GM18519 (cell line): ENCODE measurements around the gene SLC1A2.
A peak's percentile ranks its signal among the peaks of the same experiment; 100 is the strongest.

Experiments
- ATAC-seq: cut with Tn5 transposase; IDR thresholded peaks from one replicate; pipeline ENCODE4 v1.9.1; 2021; ENCODE audit warnings: mild to moderate bottlenecking, moderate library complexity; ENCODE audit not compliant: unreplicated experiment, low FRiP score

The SLC1A2 gene

DNA sequence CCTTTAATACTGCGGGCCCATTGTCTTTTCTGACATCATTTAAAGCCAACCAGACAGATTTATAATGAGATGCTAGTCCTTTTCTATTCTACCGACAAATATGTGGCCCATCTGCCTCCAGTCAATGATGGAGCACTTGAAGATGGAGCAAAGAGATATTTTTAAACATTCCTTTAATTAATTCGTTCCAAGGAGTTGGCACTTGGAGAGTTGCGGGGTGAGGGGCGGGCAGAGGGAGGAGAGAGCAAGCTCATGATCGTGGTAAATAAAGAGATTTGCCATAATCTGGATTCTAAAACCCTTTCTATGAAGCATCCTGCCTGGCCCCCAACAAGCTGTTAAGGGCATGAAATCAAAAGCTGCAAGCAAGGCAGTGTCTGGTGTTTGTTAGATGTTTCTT, 5.0 kb downstream of the SLC1A2 start:
- ATAC-seq = no peak

- ATAC-seq = no peak
These were observed 5.8 kb downstream of the SLC1A2 start for GRCh38 chr11:35413598-35413997.

GRCh38 chr11:35412285-35412684, 7.1 kb downstream of the SLC1A2 start:
- no peak for ATAC-seq

GRCh38 chr11:35407041-35407440, 12.3 kb downstream of the SLC1A2 start:
- ATAC-seq = no peak

DNA sequence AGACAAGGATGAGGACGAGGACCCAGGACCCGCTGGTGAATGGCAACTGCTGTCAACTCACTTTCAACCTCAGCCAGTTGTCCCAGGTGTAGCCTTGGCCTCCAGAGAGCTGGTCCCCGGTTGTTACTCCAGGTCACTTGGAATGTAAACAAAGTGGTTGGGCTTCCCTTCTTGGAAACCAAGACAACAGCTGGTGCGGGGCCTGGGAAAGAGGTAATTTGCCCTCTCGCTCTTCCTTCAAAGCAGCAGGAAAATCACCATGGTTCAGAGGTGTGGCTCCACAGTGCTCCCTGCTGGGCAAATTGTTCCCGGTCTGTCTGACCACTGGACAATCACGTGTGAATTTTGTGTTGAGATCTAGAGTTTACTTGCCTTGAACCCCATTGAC, 15.0 kb downstream of the SLC1A2 start:
- ATAC-seq = no peak

DNA sequence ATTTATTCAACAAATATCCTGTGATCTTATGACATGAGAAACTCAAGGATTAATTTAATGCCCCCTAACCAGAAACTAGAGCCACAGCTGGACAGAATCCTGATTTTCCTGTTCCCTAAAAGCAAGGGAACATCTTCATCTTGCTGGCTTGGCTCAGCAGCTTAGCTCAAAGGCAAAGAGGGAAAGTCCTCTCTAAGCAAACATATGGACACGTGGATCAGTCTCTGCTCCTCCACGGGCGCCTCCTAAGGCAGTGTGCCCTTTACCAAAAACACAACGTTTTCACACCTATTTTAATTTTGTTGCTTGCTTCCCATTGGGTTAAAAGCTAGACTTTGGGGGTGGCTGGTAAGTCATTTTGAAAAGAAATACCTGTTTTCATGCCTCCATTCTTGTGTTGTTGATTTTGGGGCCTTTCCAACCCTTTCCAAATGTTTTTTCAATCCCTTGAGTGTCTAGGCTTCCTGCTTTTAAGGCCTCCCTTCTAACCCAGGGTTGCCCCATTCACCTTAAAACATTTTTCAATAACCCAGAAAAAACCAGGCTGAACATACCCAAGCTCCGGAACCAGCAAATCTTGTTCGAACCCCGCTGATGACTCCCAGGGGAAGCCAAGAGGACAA, 15.5 kb downstream of the SLC1A2 start:
- no peak for ATAC-seq

- ATAC-seq = no peak
These were observed 16.4 kb downstream of the SLC1A2 start for GRCh38 chr11:35402751-35403660.

DNA sequence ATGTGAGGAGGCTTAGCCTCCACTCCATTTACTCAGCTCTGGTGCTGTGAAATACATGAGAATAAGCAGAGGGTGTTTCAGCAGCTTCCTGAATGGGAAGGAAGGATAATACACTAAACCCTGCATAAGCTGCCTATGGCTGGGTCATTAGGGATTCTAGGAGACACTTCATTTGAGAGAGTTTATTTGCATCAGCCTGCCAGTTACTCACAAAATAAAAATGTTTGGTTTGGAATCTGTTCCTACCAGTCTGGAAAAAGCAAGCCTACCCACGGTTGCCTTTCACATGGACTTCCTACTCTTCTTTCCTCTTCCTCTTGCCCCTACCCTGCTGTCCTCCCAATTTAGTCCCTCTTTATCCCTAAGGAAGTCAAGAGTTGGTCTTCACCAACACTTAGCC, 20.5 kb downstream of the SLC1A2 start:
- no peak for ATAC-seq

GRCh38 chr11:35394941-35395340, 24.4 kb downstream of the SLC1A2 start:
- no peak for ATAC-seq

GRCh38 chr11:35393098-35393497, 26.3 kb downstream of the SLC1A2 start:
- no peak for ATAC-seq

GRCh38 chr11:35391922-35392688, 27.3 kb downstream of the SLC1A2 start:
- peak; percentile 29 for ATAC-seq

- peak; percentile 84 for ATAC-seq
These were observed 28.3 kb downstream of the SLC1A2 start for GRCh38 chr11:35390737-35391682.

DNA sequence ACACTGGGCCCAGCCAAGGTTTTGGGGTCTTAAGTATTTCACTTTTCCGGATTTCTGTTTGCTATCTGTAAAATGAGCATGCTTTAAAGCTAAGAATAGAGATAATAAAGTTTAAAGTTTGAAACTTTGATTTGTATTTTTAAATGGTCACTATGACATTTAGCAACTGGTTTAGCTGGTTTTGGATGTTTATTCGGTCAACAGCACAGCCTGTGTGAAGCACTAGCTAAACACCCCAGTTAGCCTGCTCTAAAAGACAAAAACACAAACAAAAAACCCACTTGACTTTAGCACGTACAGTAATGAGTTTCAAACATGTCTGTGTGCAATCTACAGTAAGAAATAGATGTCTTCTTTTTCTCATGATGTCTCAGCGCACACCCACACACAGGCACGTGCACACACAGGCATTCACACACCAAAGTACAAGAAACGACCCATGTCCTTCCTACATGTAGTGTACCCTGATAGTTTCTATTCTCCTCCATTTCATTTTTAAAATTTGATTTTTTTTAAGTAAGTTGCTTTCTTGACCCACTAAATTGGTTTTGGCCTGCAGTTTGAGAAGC, 29.4 kb downstream of the SLC1A2 start:
- no peak for ATAC-seq

DNA sequence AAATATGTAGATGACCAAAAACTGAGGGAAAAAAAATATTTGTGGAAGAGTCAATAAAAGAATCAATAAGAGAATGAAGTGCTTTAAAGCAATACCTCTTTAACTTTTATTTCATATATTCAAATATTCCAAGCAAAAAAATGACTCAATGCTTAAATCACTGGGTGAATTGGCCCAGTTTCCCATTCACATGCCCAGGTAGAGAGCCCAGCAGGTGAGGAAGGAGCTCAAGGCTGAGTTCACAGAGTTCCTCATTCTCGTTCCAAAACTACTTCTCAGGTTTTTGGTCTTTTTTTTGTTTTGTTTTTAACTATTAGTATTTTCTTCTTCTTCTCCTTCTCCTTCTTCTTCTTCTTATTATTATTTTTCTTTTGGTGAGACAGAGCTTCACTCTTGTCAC, 30.2 kb downstream of the SLC1A2 start:
- ATAC-seq = no peak

GRCh38 chr11:35388061-35388460, 31.3 kb downstream of the SLC1A2 start:
- ATAC-seq = no peak

GRCh38 chr11:35387111-35387982, 32.0 kb downstream of the SLC1A2 start:
- ATAC-seq = no peak

DNA sequence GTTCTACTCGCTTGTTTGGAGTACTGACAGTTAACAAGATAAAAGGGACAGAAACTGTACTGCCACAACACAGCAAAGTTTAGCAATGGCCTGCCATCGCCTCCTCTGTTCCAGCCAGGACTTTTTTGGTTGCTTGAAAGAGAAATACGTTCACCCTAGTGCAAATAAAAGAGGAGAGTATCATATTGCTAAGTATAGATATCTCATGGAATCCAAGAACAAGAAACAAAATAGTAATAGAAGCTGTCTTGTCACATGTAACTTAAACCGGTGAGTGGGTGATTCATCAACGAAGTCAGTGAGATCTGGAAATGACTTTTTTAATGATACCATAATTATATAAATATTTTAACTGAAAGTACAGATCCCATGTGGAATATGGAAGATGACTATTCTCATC, 35.4 kb downstream of the SLC1A2 start:
- no peak for ATAC-seq

DNA sequence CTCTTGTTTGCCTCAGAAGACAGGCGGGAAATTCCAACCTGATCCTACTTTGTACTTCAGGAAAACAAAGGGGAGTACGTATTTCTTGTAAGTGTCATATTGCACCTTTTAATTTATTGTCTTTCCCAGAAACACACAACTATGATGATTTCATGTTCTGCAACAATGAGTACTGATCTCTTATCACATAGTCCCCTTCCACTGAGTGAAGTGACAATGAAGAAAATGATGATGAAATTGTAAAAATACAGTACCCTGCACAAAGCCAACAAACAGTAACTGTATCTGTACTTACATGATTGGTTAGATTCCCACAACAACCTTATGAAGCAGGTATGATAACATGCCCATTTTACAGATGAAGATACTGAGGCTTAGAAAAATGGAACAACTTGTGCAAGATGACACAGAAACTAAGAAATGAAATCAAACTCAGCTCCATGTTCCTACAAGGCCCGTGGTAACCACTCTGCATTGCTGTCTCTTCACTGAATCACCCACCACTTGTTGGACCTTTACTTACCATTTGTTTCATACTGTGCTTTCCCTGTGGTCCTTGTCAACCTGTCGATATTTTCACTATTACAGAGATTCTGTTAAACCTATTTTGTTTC, 37.5 kb downstream of the SLC1A2 start:
- no peak for ATAC-seq
